ENCODE results near the gene PSTK. TPM values are rescaled to one million over a fixed set of nuclear protein-coding genes. Genes with fewer than 3 reads are reported as not detected.
A peak's percentile ranks its signal among the peaks of the same experiment; 100 is the strongest.

The PSTK gene
- total and polyA plus RNA-seq, 2 of the 13 experiments (the other 11 are each of a cell fraction or from before 2014, with no cell fraction given): 8.2 to 9.3 TPM

GRCh38 chr10:123008355-123009104 is 28.3 kb downstream of the PSTK start, which contains the start of the genes ACADSB and IKZF5 (continued):
- TF ChIP-seq ZNF704 (CRISPR knock-in tag; IDR thresholded peaks at IDR 0.05; ENCODE audit: borderline replicate concordance): no peak
- TF ChIP-seq ISL2 (CRISPR knock-in tag; IDR thresholded peaks at IDR 0.05): no peak
- TF ChIP-seq IKZF5 (CRISPR knock-in tag; IDR thresholded peaks at IDR 0.05): no peak; the same call in none of the 2 replicates
- peak; percentile 80 for TF ChIP-seq ZNF331 (CRISPR knock-in tag; IDR thresholded peaks at IDR 0.05)
- no peak for TF ChIP-seq NR2F2 (IDR thresholded peaks at IDR 0.05; ENCODE audit: borderline replicate concordance, low read depth)
- no peak for TF ChIP-seq PAF1 (CRISPR knock-in tag; IDR thresholded peaks at IDR 0.05)
- peak; percentile 62; the same call in 1 of the 2 replicates for TF ChIP-seq HOXA5 (CRISPR knock-in tag; IDR thresholded peaks at IDR 0.05)
- 0 out of 4 replicates have a peak, but pooled peaks of 1 of the 2 experiments have one; percentile 43 for TF ChIP-seq EP300 (IDR thresholded peaks at IDR 0.05; ENCODE audit: low read depth in 2 of 2, low read length in 2 of 2)
- no peak; the same call in 1 of the 2 replicates for TF ChIP-seq EP300 (CRISPR knock-in tag; IDR thresholded peaks at IDR 0.05; ENCODE audit: borderline replicate concordance)
- no peak for TF ChIP-seq HDAC6 (IDR thresholded peaks at IDR 0.05; ENCODE audit: low read depth, low read length)
- TF ChIP-seq NFRKB (IDR thresholded peaks at IDR 0.05): peak; percentile 86
- TF ChIP-seq PRMT3 (CRISPR knock-in tag; IDR thresholded peaks at IDR 0.05; ENCODE audit: borderline replicate concordance, low read depth): no peak
- no peak for TF ChIP-seq NFE2 (CRISPR knock-in tag; IDR thresholded peaks at IDR 0.05)
- TF ChIP-seq AHR (CRISPR knock-in tag; IDR thresholded peaks at IDR 0.05): no peak; the same call in 1 of the 2 replicates
- no peak for TF ChIP-seq MATR3 (CRISPR knock-in tag; IDR thresholded peaks at IDR 0.05)
- no peak for TF ChIP-seq ZNF83 (CRISPR knock-in tag; IDR thresholded peaks at IDR 0.05; ENCODE audit: borderline replicate concordance)
- no peak; the same call in 1 of the 2 replicates for TF ChIP-seq ZNF782 (CRISPR knock-in tag; IDR thresholded peaks at IDR 0.05; ENCODE audit: borderline replicate concordance)
- TF ChIP-seq RCOR2 (CRISPR knock-in tag; IDR thresholded peaks at IDR 0.05): no peak
- no peak for TF ChIP-seq ZNF251 (CRISPR knock-in tag; IDR thresholded peaks at IDR 0.05)
- no peak for TF ChIP-seq ZNF326 (CRISPR knock-in tag; IDR thresholded peaks at IDR 0.05; ENCODE audit: borderline replicate concordance)
- TF ChIP-seq ATAD3A (CRISPR knock-in tag; IDR thresholded peaks at IDR 0.05): no peak
- TF ChIP-seq SP2 (CRISPR knock-in tag; IDR thresholded peaks at IDR 0.05): peak; percentile 52; the same call in 1 of the 2 replicates
- TF ChIP-seq MTF2 (CRISPR knock-in tag; IDR thresholded peaks at IDR 0.05; ENCODE audit: borderline replicate concordance): no peak
- TF ChIP-seq ZNF558 (CRISPR knock-in tag; IDR thresholded peaks at IDR 0.05; ENCODE audit: borderline replicate concordance): 0 out of 2 replicates have a peak, but pooled peaks have one; percentile 32
- no peak for TF ChIP-seq SCMH1 (CRISPR knock-in tag; IDR thresholded peaks at IDR 0.05; ENCODE audit: borderline replicate concordance)
- TF ChIP-seq RELA (CRISPR knock-in tag; IDR thresholded peaks at IDR 0.05): no peak; the same call in 1 of the 2 replicates
- no peak for TF ChIP-seq PPARG (CRISPR knock-in tag; conservative IDR thresholded peaks at IDR 0.05)
- peak; percentile 54; the same call in 1 of the 2 replicates for TF ChIP-seq HCFC1 (IDR thresholded peaks at IDR 0.05; ENCODE audit: low read depth, low read length)
- TF ChIP-seq TFDP1 (CRISPR knock-in tag; IDR thresholded peaks at IDR 0.05; ENCODE audit: borderline replicate concordance): peak; percentile 82
- TF ChIP-seq ARNT (IDR thresholded peaks at IDR 0.05): no peak
